ENCODE measurements around the gene ARHGAP24.

Gene ARHGAP24

GRCh38 chr4:85747882-85748491 lies 273.0 kb downstream of the ARHGAP24 start:
- H3K9me3 ChIP-seq (ENCODE audit: insufficient read depth, low read depth, low read length) = no peaks in the 10 kb centered on the region
- H3K4me3 ChIP-seq (ENCODE audit: low read length) = no peak overlapping the region
- H3K27me3 ChIP-seq (ENCODE audit: insufficient read depth, low read length) = no peaks in the 10 kb centered on the region
- H3K4me1 ChIP-seq (ENCODE audit: insufficient read depth, low read length) = no peaks in the 10 kb centered on the region
- no peak overlapping the region for H3K9ac ChIP-seq (ENCODE audit: low read depth, low read length)
- no peaks in the 10 kb centered on the region for H3K36me3 ChIP-seq (ENCODE audit: insufficient read depth, low read length)
- 27% methylated on average over 2 of the region's 3 CpGs for WGBS
- no peak overlapping the region for H3K27ac ChIP-seq (ENCODE audit: low read depth, low read length)

GRCh38 chr4:85748654-85749053 lies 273.7 kb downstream of the ARHGAP24 start:
- H3K27ac ChIP-seq (ENCODE audit: low read depth, low read length) = no peak overlapping the region

GRCh38 chr4:85751866-85752265 lies 276.9 kb downstream of the ARHGAP24 start:
- Histone ChIP-seq H3K27me3 (ENCODE audit: insufficient read depth, low read length) (no peaks in the 10 kb centered on the region), H3K4me1 (ENCODE audit: insufficient read depth, low read length) (no peaks in the 10 kb centered on the region), H3K9ac (ENCODE audit: low read depth, low read length) (no peak overlapping the region), H3K4me3 (ENCODE audit: low read length) (no peak overlapping the region), H3K9me3 (ENCODE audit: insufficient read depth, low read depth, low read length) (no peaks in the 10 kb centered on the region), H3K36me3 (ENCODE audit: insufficient read depth, low read length) (no peaks in the 10 kb centered on the region), H3K27ac (ENCODE audit: low read depth, low read length) (no peak overlapping the region)
- 85% methylated on average over 2 of the region's 2 CpGs for WGBS

More at GRCh38 chr4:85748654-85749053, 273.7 kb downstream of the ARHGAP24 start:
- no peak overlapping the region for H3K9ac ChIP-seq (ENCODE audit: low read depth, low read length)
- H3K9me3 ChIP-seq (ENCODE audit: insufficient read depth, low read depth, low read length) = no peaks in the 10 kb centered on the region
- WGBS = 86% methylated on average over 4 of the region's 4 CpGs
- H3K4me1 ChIP-seq (ENCODE audit: insufficient read depth, low read length) = no peaks in the 10 kb centered on the region
- no peak overlapping the region for H3K4me3 ChIP-seq (ENCODE audit: low read length)
- no peaks in the 10 kb centered on the region for H3K27me3 ChIP-seq (ENCODE audit: insufficient read depth, low read length)
- no peaks in the 10 kb centered on the region for H3K36me3 ChIP-seq (ENCODE audit: insufficient read depth, low read length)

- Histone ChIP-seq H3K9ac (ENCODE audit: low read depth, low read length) (no peak overlapping the region), H3K36me3 (ENCODE audit: insufficient read depth, low read length) (no peaks in the 10 kb centered on the region), H3K27ac (ENCODE audit: low read depth, low read length) (no peak overlapping the region), H3K4me3 (ENCODE audit: low read length) (no peak overlapping the region), H3K27me3 (ENCODE audit: insufficient read depth, low read length) (no peaks in the 10 kb centered on the region), H3K4me1 (ENCODE audit: insufficient read depth, low read length) (no peaks in the 10 kb centered on the region), H3K9me3 (ENCODE audit: insufficient read depth, low read depth, low read length) (no peaks in the 10 kb centered on the region)
- WGBS = 97% methylated on average over 4 of the region's 4 CpGs
These were observed 280.3 kb downstream of the ARHGAP24 start for GRCh38 chr4:85755285-85755684.

GRCh38 chr4:85756938-85757337 lies 282.0 kb downstream of the ARHGAP24 start:
- Histone ChIP-seq H3K4me1 (ENCODE audit: insufficient read depth, low read length) (no peaks in the 10 kb centered on the region), H3K9me3 (ENCODE audit: insufficient read depth, low read depth, low read length) (no peaks in the 10 kb centered on the region), H3K4me3 (ENCODE audit: low read length) (no peak overlapping the region), H3K27me3 (ENCODE audit: insufficient read depth, low read length) (no peaks in the 10 kb centered on the region), H3K27ac (ENCODE audit: low read depth, low read length) (no peak overlapping the region), H3K9ac (ENCODE audit: low read depth, low read length) (no peak overlapping the region), H3K36me3 (ENCODE audit: insufficient read depth, low read length) (no peaks in the 10 kb centered on the region)
- WGBS = 86% methylated on average over 2 of the region's 3 CpGs

- WGBS = 93% methylated on average over 3 of the region's 3 CpGs
- Histone ChIP-seq H3K4me3 (ENCODE audit: low read length) (no peak overlapping the region), H3K27ac (ENCODE audit: low read depth, low read length) (no peak overlapping the region)
These were observed 284.4 kb downstream of the ARHGAP24 start for GRCh38 chr4:85759388-85759787.

GRCh38 chr4:85760511-85760910 lies 285.6 kb downstream of the ARHGAP24 start:
- H3K9me3 ChIP-seq (ENCODE audit: insufficient read depth, low read depth, low read length) = no peaks in the 10 kb centered on the region
- no peak overlapping the region for H3K27ac ChIP-seq (ENCODE audit: low read depth, low read length)
- no peak overlapping the region for H3K4me3 ChIP-seq (ENCODE audit: low read length)
- no peaks in the 10 kb centered on the region for H3K27me3 ChIP-seq (ENCODE audit: insufficient read depth, low read length)
- H3K36me3 ChIP-seq (ENCODE audit: insufficient read depth, low read length) = no peaks in the 10 kb centered on the region
- H3K4me1 ChIP-seq (ENCODE audit: insufficient read depth, low read length) = peaks cover 19% of the 10 kb centered on the region
- no peak overlapping the region for H3K9ac ChIP-seq (ENCODE audit: low read depth, low read length)
- 95% methylated on average over 4 of the region's 4 CpGs for WGBS

More at GRCh38 chr4:85759388-85759787, 284.4 kb downstream of the ARHGAP24 start:
- H3K9ac ChIP-seq (ENCODE audit: low read depth, low read length) = no peak overlapping the region
- H3K9me3 ChIP-seq (ENCODE audit: insufficient read depth, low read depth, low read length) = no peaks in the 10 kb centered on the region
- H3K27me3 ChIP-seq (ENCODE audit: insufficient read depth, low read length) = no peaks in the 10 kb centered on the region
- H3K4me1 ChIP-seq (ENCODE audit: insufficient read depth, low read length) = peaks cover 12% of the 10 kb centered on the region
- H3K36me3 ChIP-seq (ENCODE audit: insufficient read depth, low read length) = no peaks in the 10 kb centered on the region

- Histone ChIP-seq H3K27ac (ENCODE audit: low read depth, low read length) (no peak overlapping the region), H3K4me3 (ENCODE audit: low read length) (no peak overlapping the region), H3K9me3 (ENCODE audit: insufficient read depth, low read depth, low read length) (no peaks in the 10 kb centered on the region), H3K4me1 (ENCODE audit: insufficient read depth, low read length) (peaks cover 27% of the 10 kb centered on the region), H3K27me3 (ENCODE audit: insufficient read depth, low read length) (no peaks in the 10 kb centered on the region), H3K36me3 (ENCODE audit: insufficient read depth, low read length) (no peaks in the 10 kb centered on the region), H3K9ac (ENCODE audit: low read depth, low read length) (no peak overlapping the region)
- 77% methylated on average over 5 of the region's 7 CpGs for WGBS
These were observed 287.0 kb downstream of the ARHGAP24 start for GRCh38 chr4:85761803-85762528.

- Histone ChIP-seq H3K27me3 (ENCODE audit: insufficient read depth, low read length) (no peaks in the 10 kb centered on the region), H3K4me3 (ENCODE audit: low read length) (no peak overlapping the region), H3K4me1 (ENCODE audit: insufficient read depth, low read length) (peaks cover 27% of the 10 kb centered on the region), H3K36me3 (ENCODE audit: insufficient read depth, low read length) (no peaks in the 10 kb centered on the region), H3K27ac (ENCODE audit: low read depth, low read length) (no peak overlapping the region), H3K9me3 (ENCODE audit: insufficient read depth, low read depth, low read length) (no peaks in the 10 kb centered on the region), H3K9ac (ENCODE audit: low read depth, low read length) (no peak overlapping the region)
- 77% methylated on average over 1 of the region's 2 CpGs for WGBS
These were observed 287.6 kb downstream of the ARHGAP24 start for GRCh38 chr4:85762529-85762871.

GRCh38 chr4:85763202-85763601 lies 288.3 kb downstream of the ARHGAP24 start:
- Histone ChIP-seq H3K27me3 (ENCODE audit: insufficient read depth, low read length) (no peaks in the 10 kb centered on the region), H3K36me3 (ENCODE audit: insufficient read depth, low read length) (no peaks in the 10 kb centered on the region), H3K4me1 (ENCODE audit: insufficient read depth, low read length) (peaks cover 27% of the 10 kb centered on the region), H3K9ac (ENCODE audit: low read depth, low read length) (no peak overlapping the region), H3K9me3 (ENCODE audit: insufficient read depth, low read depth, low read length) (no peaks in the 10 kb centered on the region), H3K27ac (ENCODE audit: low read depth, low read length) (no peak overlapping the region), H3K4me3 (ENCODE audit: low read length) (no peak overlapping the region)
- WGBS = 29% methylated on average over 2 of the region's 2 CpGs

GRCh38 chr4:85767649-85768048 lies 292.7 kb downstream of the ARHGAP24 start:
- H3K4me1 ChIP-seq (ENCODE audit: insufficient read depth, low read length) = peaks cover 27% of the 10 kb centered on the region
- H3K4me3 ChIP-seq (ENCODE audit: low read length) = no peak overlapping the region
- H3K36me3 ChIP-seq (ENCODE audit: insufficient read depth, low read length) = no peaks in the 10 kb centered on the region
- WGBS = 100% methylated on average over 1 of the region's 1 CpG
- H3K27ac ChIP-seq (ENCODE audit: low read depth, low read length) = no peak overlapping the region
- H3K9ac ChIP-seq (ENCODE audit: low read depth, low read length) = no peak overlapping the region
- H3K27me3 ChIP-seq (ENCODE audit: insufficient read depth, low read length) = no peaks in the 10 kb centered on the region
- H3K9me3 ChIP-seq (ENCODE audit: insufficient read depth, low read depth, low read length) = no peaks in the 10 kb centered on the region

Measured in HUES64 (cell line).